NCI-H1092 treated with DMSO at 0.1 percent for 48 hours (cell line): ENCODE results near the gene BHLHE40.

ENCODE experiments used
- DNase-seq: peaks from one replicate; lab custom pipeline; 2025; lab: John Stamatoyannopoulos, UW

BHLHE40 gene

DNA sequence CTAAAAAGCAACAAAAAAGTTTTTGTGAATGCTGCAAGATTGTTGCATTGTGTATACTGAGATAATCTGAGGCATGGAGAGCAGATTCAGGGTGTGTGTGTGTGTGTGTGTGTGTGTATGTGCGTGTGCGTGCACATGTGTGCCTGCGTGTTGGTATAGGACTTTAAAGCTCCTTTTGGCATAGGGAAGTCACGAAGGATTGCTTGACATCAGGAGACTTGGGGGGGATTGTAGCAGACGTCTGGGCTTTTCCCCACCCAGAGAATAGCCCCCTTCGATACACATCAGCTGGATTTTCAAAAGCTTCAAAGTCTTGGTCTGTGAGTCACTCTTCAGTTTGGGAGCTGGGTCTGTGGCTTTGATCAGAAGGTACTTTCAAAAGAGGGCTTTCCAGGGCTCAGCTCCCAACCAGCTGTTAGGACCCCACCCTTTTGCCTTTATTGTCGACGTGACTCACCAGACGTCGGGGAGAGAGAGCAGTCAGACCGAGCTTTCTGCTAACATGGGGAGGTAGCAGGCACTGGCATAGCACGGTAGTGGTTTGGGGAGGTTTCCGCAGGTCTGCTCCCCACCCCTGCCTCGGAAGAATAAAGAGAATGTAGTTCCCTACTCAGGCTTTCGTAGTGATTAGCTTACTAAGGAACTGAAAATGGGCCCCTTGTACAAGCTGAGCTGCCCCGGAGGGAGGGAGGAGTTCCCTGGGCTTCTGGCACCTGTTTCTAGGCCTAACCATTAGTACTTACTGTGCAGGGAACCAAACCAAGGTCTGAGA is 4.7 kb downstream of the BHLHE40 start:
- DNase-seq, result no peak

DNA sequence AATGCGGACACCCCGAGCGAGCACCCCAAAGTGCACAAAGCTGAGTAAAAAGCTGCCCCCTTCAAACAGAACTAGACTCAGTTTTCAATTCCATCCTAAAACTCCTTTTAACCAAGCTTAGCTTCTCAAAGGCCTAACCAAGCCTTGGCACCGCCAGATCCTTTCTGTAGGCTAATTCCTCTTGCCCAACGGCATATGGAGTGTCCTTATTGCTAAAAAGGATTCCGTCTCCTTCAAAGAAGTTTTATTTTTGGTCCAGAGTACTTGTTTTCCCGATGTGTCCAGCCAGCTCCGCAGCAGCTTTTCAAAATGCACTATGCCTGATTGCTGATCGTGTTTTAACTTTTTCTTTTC is 5.3 kb downstream of the BHLHE40 start:
- no peak for DNase-seq

- peak; percentile 6 for DNase-seq
Observed at GRCh38 chr3:4985330-4986174, 6.3 kb downstream of the BHLHE40 start.

- DNase-seq, result no peak
Observed at GRCh38 chr3:4986175-4986781, 7.0 kb downstream of the BHLHE40 start.

DNA sequence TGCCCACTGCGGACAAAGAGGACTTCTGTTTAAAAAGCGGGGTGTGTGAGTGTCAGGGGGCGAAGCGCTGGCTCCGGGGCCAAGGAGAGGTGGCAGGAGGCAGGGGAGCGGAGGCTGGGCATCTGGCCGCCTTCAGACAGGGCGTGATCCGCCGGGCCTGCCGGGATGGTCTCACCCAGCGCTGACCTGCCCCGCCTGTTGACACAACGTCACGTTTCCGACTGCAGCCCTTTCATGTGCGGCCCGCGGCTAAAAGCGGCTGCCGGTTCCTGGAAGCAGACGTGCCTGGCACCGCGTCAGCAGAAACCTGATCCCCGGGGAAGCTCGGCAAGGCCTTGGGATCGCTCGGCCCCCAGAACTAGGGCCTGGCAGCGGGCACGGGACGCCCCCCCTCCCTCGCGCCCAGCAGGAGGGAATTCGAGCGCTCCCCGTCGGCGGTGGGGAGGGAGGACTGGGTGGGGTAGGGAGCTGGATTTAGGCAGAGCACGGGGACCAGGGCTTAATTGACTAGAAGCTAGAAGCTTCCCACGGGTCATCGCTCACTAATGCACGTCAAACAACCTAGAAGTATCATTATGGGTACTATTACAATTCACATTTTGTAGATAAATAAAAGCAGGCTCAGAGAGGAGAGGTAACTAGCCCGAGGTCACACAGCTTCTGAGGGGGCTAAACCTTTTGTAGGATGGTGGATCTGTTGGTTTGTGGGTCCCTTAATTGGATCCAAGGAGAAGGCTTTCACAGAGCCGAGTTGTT is 7.7 kb downstream of the BHLHE40 start:
- peak; percentile 85 for DNase-seq

GRCh38 chr3:4987538-4988296 is 8.5 kb downstream of the BHLHE40 start:
- DNase-seq, result no peak

DNA sequence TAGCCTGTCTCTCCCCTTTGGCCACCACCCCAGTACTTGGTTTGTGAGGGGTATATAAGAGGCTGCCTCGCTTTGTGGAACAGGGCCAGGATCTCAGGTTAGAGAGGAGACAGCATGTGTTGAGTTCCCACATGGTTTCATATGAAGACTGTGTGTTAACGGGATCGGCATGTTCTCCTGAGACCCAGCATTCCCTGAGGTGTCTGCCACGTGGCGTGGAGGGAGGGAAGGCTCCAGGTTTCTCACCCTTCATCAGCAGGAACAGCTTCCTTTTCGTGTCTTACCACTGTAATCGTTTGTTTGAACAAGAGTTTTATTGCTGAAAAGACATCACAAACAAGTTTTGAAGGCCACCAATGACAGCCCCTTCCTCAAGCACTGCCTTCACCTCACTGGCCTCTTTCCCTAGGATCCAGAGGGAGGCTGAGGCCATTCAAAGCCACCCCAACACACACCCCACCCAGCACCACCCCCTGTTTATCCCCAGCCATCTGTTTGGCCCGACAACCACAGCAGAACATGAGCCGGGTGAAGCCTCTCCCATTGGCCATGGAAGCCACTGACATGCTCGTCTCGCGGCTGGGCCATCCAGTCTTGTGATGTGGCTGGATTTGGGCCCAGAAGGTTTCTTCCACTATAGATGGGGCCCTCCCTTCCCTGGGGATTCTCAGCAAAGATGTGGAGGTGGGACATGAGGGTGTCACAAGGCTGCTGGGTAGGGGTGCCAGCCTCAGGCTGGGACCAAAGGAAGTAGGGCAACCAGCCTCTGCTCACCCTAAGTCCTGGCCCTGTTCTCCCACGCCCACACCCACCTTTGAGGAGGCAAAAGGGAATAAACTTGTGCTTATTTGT is 10.0 kb downstream of the BHLHE40 start:
- DNase-seq, result no peak

GRCh38 chr3:4990069-4990468 is 10.8 kb downstream of the BHLHE40 start:
- no peak for DNase-seq

- DNase-seq, result no peak
Observed at GRCh38 chr3:4992118-4992517, 12.9 kb downstream of the BHLHE40 start.

- DNase-seq, result no peak
Observed at GRCh38 chr3:4993276-4994143, 14.3 kb downstream of the BHLHE40 start.

DNA sequence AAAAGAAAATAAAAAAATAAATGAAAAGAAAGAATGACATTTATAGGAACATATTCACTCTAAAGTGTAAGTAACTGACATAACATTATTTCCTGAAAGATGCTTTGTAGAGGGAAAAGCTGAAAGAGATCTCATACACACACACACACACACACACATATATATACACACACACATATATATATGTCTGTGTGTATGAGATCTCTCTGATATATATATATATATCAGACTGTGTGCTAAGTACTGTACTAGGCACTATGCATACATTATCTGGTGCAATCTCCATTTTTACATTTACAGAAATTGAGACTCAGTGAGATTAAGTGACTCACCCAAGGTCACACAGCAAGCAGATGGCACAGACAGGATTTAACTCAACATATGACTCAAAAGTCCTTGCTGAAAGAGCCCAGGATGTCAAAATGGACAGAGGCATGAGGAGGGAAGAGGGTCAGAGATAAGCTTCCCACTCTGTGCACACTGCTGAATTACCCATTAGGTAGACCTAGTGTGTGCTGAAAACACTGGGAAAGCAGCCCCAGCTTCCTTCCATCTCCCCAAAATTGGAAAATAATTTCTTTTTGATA is 15.0 kb downstream of the BHLHE40 start:
- no peak for DNase-seq

GRCh38 chr3:4994823-4995499 is 15.7 kb downstream of the BHLHE40 start:
- DNase-seq, result no peak

DNA sequence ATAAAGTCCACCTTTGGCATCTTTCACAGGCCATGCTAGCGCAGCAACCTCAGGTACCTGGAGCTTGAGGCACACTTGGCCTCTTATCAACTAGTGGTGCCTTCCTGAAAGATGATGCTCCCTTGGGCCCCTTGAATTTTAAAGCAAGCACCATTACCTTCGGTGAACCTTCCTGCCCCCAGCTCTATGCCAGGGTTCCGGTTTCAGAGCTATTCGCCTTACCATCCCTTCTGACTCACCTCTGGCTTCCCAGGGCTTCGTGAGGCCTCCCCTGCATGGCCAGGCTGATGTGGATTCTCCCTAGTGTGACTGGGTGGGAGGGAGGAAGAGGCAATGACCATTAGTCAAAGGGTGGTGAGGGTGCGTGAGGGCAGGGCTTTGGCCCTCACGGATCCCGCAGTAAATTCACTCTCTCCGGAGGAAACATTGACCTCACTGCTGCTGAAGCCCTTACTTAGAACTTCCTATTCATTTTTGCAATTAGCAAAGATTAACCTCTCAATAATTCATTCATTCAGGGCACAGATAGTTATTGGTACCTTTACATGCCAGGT is 16.3 kb downstream of the BHLHE40 start:
- DNase-seq, result no peak

GRCh38 chr3:4996223-4996765 is 17.1 kb downstream of the BHLHE40 start:
- DNase-seq, result no peak

DNA sequence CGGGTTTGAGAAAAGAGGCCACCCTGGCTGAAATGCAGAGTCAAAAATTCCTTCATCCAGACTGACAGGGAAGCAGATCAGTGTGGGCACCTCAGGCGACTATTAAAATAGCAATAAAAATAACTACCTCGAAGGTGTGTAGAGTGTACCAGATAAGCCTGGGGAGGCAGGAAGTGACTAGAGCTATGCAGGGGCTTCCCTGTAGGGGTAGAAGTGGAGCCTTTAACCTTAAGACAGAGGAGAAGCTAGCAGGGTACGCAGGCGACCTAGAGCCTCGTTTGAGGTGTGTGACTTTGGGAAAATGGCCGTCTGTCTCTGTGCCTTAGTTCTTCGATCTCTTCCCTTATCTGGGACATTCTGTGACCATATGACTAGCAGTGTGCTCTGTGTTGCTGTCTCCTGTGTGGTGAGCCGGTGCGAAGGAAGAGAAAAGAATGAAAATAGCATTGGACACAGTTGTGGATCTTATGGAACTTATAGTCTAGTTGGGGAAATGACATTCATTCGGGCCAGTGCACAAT is 17.6 kb downstream of the BHLHE40 start:
- DNase-seq, result no peak

- no peak for DNase-seq
Observed at GRCh38 chr3:4997946-4998345, 18.7 kb downstream of the BHLHE40 start.

DNA sequence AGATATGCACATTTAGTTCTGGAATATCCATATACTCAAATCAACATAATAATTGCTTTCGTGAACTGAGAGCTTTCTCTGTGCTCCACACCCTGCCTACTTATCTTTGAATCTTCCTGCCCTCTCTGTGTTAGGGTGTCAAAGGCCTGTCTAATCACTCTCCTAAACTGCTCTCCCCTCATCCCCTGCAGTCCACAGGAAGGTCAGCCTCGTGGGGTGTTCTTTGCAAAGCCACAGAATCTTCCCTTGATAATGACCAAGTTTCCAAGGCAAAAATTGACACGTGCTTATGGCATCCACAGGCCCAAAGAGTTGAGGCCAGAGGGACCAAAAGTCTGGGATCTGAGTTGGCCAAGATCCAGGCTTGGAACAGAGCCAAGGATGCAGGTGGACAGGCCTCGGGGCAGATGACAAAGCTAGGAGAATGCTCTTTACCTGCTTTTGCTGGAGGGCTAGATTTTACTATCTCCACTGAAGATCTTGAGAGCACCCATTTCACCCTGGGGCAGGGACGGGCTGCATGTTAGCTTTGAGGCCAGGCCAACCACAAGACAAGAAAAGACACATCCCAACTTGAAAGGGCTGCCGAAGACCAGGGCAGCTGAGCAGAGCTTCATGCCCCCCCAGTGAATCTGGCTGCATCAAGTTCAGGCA is 20.4 kb downstream of the BHLHE40 start:
- no peak for DNase-seq
